Activated CD4-positive, alpha-beta T cell treated with anti-CD3 and anti-CD28 coated beads, Interleukin-2, amount 10 ng/mL, durations not matched to agents 24 days and 14 days (primary cell): ENCODE data around the gene STRIP1. TPM values are rescaled to one million over a fixed set of nuclear protein-coding genes. Genes with fewer than 3 reads are reported as not detected.

Experiments
- DNase-seq: peaks from one replicate; pipeline ENCODE4 v3.0.0; 2022
- H3K27ac Mint-ChIP-seq: one replicate; pipeline ENCODE4 v1.8.0; 2022; ENCODE audit warnings: mild to moderate bottlenecking, mixed read lengths
- H3K27me3 Mint-ChIP-seq: one replicate; pipeline ENCODE4 v1.8.0; 2022; ENCODE audit warnings: mixed read lengths
- H3K36me3 Mint-ChIP-seq: one replicate; pipeline ENCODE4 v1.8.0; 2022; ENCODE audit warnings: low read depth, mild to moderate bottlenecking, mixed read lengths
- H3K4me1 Mint-ChIP-seq: one replicate; pipeline ENCODE4 v1.8.0; 2021; ENCODE audit warnings: mixed read lengths
- H3K4me3 Mint-ChIP-seq: one replicate; pipeline ENCODE4 v1.8.0; 2022; ENCODE audit warnings: mild to moderate bottlenecking, moderate library complexity, mixed read lengths
- H3K9me3 Mint-ChIP-seq: one replicate; pipeline ENCODE4 v1.8.0; 2021; ENCODE audit warnings: mixed read lengths
- intact Hi-C: fragments of 100-400 bp; cut with micrococcal nuclease; formaldehyde crosslinking; loops from one replicate; pipeline ENCODE4 v1.15.1; 2023
- total RNA-seq: library from RNA; stranded (reverse); gene quantifications from 2 replicates; pipeline ENCODE4 v1.2.3, GENCODE V29; 2022

Gene STRIP1
- total RNA-seq, 1 donor from 2014 or later: 41.0 TPM

DNA sequence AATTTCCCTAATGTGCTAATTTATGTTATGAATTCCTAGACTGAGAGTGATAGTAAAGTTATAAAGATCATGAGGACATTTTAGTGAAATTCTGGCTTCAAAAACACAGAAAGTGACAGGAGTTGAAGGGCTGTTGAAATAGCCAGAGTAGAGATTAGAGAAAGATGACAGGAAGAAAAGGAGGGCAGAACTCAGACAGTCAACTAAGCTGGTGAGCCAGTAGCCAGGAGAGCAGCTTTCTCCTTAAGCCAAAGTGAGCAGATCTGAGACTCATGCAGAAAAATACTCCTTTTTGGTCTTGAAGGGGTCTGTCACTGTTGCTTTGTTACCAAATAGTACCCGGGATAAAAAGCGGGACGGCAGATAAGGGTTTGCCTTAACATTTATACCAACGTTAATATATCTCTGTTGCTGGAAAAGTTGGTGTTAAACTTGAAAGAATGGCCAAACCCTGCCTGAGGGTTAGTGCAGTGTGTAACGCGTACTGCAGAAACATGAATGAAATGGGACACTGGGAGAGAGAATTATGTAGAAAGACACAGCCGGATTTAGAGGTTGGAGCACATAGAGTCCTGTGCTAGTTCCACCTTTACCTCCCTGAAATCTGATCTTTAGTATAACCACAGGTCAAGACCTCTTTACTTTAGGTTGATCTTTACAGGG, 37.1 kb upstream of the STRIP1 start:
- H3K27ac Mint-ChIP-seq: no peak overlapping the region

DNA sequence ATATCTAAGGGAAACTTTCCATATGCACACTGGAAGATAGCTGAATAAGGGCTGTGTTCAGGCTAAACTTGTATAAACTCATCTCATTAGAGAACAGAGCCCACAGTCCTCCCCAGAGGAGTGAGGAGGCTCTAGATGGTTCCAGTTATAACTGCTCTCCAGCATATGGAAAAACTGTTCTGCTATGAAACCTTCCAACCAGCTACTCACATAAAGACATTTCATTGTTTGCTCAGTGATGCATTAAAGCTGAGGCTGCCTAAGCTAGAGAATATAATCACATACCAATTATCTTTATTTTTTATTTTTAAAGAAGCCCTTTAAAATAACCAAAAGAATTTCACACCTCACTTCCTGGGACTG, 36.6 kb upstream of the STRIP1 start:
- H3K27me3 Mint-ChIP-seq: no peaks in the 10 kb centered on the region
- DNase-seq: no peak
- H3K4me1 Mint-ChIP-seq: peaks cover 13% of the 10 kb centered on the region
- intact Hi-C loops: no loop called here
- H3K36me3 Mint-ChIP-seq: peaks cover 10% of the 10 kb centered on the region
- H3K27ac Mint-ChIP-seq: no peak overlapping the region
- H3K4me3 Mint-ChIP-seq: no peak overlapping the region
- H3K9me3 Mint-ChIP-seq: no peaks in the 10 kb centered on the region

More for the DNA sequence above, 37.1 kb upstream of the STRIP1 start:
- H3K4me3 Mint-ChIP-seq: no peak overlapping the region
- H3K4me1 Mint-ChIP-seq: peaks cover 11% of the 10 kb centered on the region
- H3K36me3 Mint-ChIP-seq: peaks cover 10% of the 10 kb centered on the region
- intact Hi-C loops: no loop called here
- no peaks in the 10 kb centered on the region for H3K27me3 Mint-ChIP-seq
- no peaks in the 10 kb centered on the region for H3K9me3 Mint-ChIP-seq
- no peak for DNase-seq

GRCh38 chr1:110002695-110003094, 31.7 kb upstream of the STRIP1 start:
- H3K4me3 Mint-ChIP-seq: no peak overlapping the region
- intact Hi-C loops: no loop called here

DNA sequence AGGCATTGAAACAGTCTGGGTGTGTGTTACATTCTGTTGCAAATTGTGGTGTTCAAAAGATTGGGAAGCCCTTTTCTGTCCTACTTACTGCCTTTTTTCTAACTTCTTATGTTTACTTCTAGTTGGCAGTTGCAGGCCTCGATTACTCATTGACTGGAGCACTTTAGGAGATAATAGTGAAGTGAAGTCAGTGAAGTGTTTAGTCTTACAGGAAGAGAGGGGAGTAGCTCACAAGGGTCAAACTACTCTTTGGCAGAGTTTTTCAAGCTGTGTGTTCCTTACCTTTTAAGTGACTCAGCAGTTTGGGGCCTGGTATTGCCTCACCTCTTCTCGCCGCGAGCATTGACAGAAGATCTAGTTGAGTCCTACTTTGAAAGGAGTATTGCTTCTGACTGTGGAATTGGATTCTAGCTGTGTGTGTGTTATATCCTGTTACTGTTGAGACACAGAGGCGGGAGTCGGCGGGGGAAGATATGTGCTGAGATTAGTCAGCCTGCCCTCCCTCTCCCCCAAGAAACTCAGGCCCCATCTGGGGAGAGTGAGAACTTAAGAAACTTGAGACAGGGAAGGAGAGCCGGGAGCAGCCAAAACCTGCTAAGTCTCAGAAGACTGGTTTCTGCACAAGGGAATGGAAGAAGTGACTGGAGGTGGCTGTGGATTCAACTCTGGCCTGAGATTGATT, 30.5 kb upstream of the STRIP1 start:
- Mint-ChIP-seq H3K36me3 (peaks cover 11% of the 10 kb centered on the region), H3K9me3 (no peaks in the 10 kb centered on the region), H3K27ac (peak overlapping the region; percentile 35), H3K4me3 (peak overlapping the region; percentile 44), H3K4me1 (peaks cover 22% of the 10 kb centered on the region), H3K27me3 (no peaks in the 10 kb centered on the region)
- intact Hi-C loops: loop anchor here (2.0 kb wide), 1 partner anchor 31 kb away; the partner anchor contains the start of gene STRIP1
- peak; percentile 70 for DNase-seq

More at GRCh38 chr1:110002695-110003094, 31.7 kb upstream of the STRIP1 start:
- no peak for DNase-seq
- H3K9me3 Mint-ChIP-seq: no peaks in the 10 kb centered on the region
- peaks cover 22% of the 10 kb centered on the region for H3K4me1 Mint-ChIP-seq
- peak overlapping the region; percentile 27 for H3K27ac Mint-ChIP-seq
- peaks cover 9% of the 10 kb centered on the region for H3K36me3 Mint-ChIP-seq
- no peaks in the 10 kb centered on the region for H3K27me3 Mint-ChIP-seq

DNA sequence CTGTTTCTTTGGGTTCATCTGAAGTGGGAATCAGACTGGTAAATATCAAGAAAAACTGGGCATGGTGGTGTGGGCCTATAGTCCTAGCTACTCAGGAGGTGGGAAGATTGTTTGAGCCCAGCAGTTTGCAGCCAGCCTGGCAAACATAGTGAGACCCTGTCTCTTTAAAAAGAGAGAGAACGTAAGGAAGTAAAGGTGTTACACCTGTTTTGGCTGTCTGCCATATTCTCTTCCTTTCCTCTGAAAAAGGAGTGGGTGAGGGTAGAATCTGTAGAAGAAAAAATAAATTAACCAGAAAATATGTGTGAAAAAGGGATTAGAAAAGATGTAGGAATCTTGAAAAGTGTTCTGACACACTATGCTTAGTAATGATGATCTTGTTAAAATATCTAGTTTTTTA, 29.8 kb upstream of the STRIP1 start:
- H3K4me1 Mint-ChIP-seq: peaks cover 22% of the 10 kb centered on the region
- DNase-seq: no peak
- peaks cover 18% of the 10 kb centered on the region for H3K36me3 Mint-ChIP-seq
- no peaks in the 10 kb centered on the region for H3K9me3 Mint-ChIP-seq
- no peaks in the 10 kb centered on the region for H3K27me3 Mint-ChIP-seq
- H3K27ac Mint-ChIP-seq: peak overlapping the region; percentile 35
- H3K4me3 Mint-ChIP-seq: peak overlapping the region; percentile 44
- intact Hi-C loops: loop anchor here (2.0 kb wide), 1 partner anchor 30 kb away; the partner anchor contains the start of gene STRIP1

GRCh38 chr1:110005971-110006370, 28.5 kb upstream of the STRIP1 start:
- Mint-ChIP-seq H3K9me3 (no peaks in the 10 kb centered on the region), H3K4me1 (peaks cover 26% of the 10 kb centered on the region), H3K36me3 (peaks cover 28% of the 10 kb centered on the region), H3K4me3 (no peak overlapping the region), H3K27me3 (no peaks in the 10 kb centered on the region), H3K27ac (no peak overlapping the region)
- no peak for DNase-seq
- intact Hi-C loops: loop anchor here (2.0 kb wide), 1 partner anchor 29 kb away; the partner anchor contains the start of gene STRIP1

- Mint-ChIP-seq H3K36me3 (peaks cover 31% of the 10 kb centered on the region), H3K4me3 (no peak overlapping the region), H3K27me3 (no peaks in the 10 kb centered on the region), H3K4me1 (peaks cover 31% of the 10 kb centered on the region), H3K27ac (no peak overlapping the region), H3K9me3 (no peaks in the 10 kb centered on the region)
- intact Hi-C loops: no loop called here
- no peak for DNase-seq
Observed at GRCh38 chr1:110006516-110006915, 27.9 kb upstream of the STRIP1 start.

DNA sequence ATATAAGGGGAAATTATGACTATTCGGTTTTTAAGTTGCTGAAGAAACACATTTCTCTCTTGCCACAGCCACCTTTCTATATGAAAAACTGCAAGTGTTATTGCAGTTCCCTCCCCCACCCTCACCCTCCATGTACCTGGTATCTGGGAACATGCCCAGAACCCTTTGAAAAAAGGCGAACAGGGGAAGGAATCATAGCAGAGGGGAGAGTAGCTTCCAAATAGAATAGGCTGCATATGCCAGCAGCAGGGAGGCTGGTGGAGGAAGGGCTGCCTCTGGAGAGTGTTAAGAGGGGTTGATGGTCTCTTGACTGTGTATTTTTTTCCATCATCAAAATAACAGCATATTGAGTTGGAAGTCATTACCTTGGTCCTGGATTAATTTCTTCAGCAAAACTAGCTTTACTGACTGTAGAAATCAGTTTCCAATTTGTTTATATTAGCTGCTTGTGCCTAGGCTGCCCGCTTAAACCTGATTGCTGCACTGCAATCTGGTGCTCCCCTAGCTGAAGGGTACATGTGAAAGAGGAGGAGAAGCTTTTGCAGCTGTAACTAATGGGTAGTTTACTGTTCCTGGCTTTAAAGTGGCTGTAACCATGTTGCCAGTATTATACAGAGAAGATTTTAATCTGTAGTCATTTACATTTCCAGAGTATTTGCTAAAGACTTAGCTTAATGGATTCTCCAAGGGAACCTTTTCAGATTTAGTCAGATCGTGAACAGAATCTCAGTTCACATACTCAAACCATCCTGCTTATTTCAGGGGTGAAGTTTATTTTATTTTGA, 27.2 kb upstream of the STRIP1 start:
- no peak overlapping the region for H3K4me3 Mint-ChIP-seq
- H3K27ac Mint-ChIP-seq: no peak overlapping the region
- intact Hi-C loops: no loop called here
- H3K4me1 Mint-ChIP-seq: peaks cover 33% of the 10 kb centered on the region
- H3K36me3 Mint-ChIP-seq: peaks cover 38% of the 10 kb centered on the region
- no peak for DNase-seq
- no peaks in the 10 kb centered on the region for H3K9me3 Mint-ChIP-seq
- H3K27me3 Mint-ChIP-seq: no peaks in the 10 kb centered on the region

DNA sequence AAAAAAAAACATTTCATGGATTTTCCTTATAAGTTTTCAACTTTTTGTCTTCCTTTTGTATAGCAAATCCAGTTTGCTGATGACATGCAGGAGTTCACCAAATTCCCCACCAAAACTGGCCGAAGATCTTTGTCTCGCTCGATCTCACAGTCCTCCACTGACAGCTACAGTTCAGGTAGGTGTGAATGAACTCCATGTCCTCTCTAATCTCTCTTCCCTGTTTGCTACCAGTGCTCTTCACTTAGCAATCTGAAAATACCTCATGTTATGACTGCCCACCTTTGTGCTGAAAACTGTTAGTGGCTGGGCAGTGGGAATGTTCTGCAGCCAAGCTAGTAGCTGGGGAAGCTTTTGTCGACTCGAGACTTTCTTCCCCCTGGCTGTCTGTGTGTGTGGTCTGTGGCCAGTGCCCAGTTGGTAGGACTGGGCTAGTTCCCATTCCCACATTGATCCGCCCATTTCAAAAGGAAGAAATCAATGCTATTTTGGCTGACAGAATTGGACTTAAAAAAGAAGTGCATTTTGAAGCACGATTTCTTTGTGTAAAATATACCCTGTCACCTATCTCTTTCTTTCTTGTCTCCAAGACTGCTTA, 25.4 kb upstream of the STRIP1 start:
- no peaks in the 10 kb centered on the region for H3K9me3 Mint-ChIP-seq
- H3K4me3 Mint-ChIP-seq: no peak overlapping the region
- peaks cover 21% of the 10 kb centered on the region for H3K4me1 Mint-ChIP-seq
- peaks cover 41% of the 10 kb centered on the region for H3K36me3 Mint-ChIP-seq
- H3K27me3 Mint-ChIP-seq: no peaks in the 10 kb centered on the region
- H3K27ac Mint-ChIP-seq: no peak overlapping the region
- no peak for DNase-seq
- intact Hi-C loops: no loop called here

GRCh38 chr1:110011527-110012041, 22.8 kb upstream of the STRIP1 start:
- Mint-ChIP-seq H3K4me3 (no peak overlapping the region), H3K4me1 (peaks cover 10% of the 10 kb centered on the region), H3K36me3 (peaks cover 55% of the 10 kb centered on the region), H3K27ac (peak overlapping the region; percentile 31), H3K9me3 (no peaks in the 10 kb centered on the region), H3K27me3 (no peaks in the 10 kb centered on the region)
- intact Hi-C loops: loop anchor here (1.0 to 2.0 kb wide), 2 partner anchors 27 to 371 kb away; partner anchors contain the start of gene AHCYL1
- DNase-seq: peak; percentile 84

DNA sequence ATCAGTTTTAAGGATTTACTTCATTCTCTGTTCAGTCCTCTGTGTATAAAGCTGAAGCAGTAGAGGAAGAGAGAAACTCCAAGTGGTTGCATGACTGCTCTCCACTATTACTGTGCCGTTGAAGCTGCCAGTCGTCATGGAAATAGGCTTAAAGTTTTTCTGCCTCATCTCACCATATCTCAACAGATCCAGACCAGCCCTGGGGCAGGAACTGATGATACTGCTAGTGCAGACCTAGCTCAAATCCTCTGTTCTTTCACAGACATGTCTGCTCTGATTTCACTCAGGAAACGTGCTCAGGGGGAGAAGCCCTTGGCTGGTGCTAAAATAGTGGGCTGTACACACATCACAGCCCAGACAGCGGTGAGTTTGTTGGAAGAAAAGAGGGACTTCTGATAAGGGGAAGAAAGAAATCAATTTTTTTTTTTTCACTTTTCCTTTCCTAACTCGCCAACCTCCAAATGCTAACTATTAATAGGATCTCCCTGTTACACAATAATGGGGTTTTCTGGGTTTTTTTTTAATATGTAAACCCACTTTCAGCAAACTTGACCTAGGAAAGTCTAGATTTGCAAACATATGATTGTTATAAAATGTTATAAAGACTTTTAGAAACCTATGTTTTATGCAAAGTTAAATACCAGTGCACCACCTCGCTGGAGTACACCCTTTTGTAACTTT, 22.2 kb upstream of the STRIP1 start:
- Mint-ChIP-seq H3K4me3 (no peak overlapping the region), H3K4me1 (peaks cover 10% of the 10 kb centered on the region), H3K36me3 (peaks cover 60% of the 10 kb centered on the region), H3K27me3 (no peaks in the 10 kb centered on the region), H3K9me3 (no peaks in the 10 kb centered on the region), H3K27ac (no peak overlapping the region)
- DNase-seq: no peak
- intact Hi-C loops: no loop called here

GRCh38 chr1:110017792-110018191, 16.6 kb upstream of the STRIP1 start:
- intact Hi-C loops: no loop called here

GRCh38 chr1:110018396-110018795, 16.0 kb upstream of the STRIP1 start:
- Mint-ChIP-seq H3K4me3 (no peak overlapping the region), H3K27ac (no peak overlapping the region), H3K36me3 (peaks cover 70% of the 10 kb centered on the region), H3K27me3 (no peaks in the 10 kb centered on the region), H3K9me3 (no peaks in the 10 kb centered on the region), H3K4me1 (no peaks in the 10 kb centered on the region)
- intact Hi-C loops: no loop called here
- DNase-seq: no peak

More at GRCh38 chr1:110017792-110018191, 16.6 kb upstream of the STRIP1 start:
- H3K9me3 Mint-ChIP-seq: no peaks in the 10 kb centered on the region
- DNase-seq: no peak
- no peak overlapping the region for H3K27ac Mint-ChIP-seq
- no peak overlapping the region for H3K4me3 Mint-ChIP-seq
- H3K4me1 Mint-ChIP-seq: no peaks in the 10 kb centered on the region
- H3K36me3 Mint-ChIP-seq: peaks cover 67% of the 10 kb centered on the region
- H3K27me3 Mint-ChIP-seq: no peaks in the 10 kb centered on the region
